ENCODE results near the gene PDE2A. TPM values are rescaled to one million over a fixed set of nuclear protein-coding genes. Genes with fewer than 3 reads are reported as not detected.

PDE2A gene
- total RNA-seq, 1 donor from 2014 or later = 4.0 TPM

GRCh38 chr11:72617080-72617762 lies 57.0 kb downstream of the PDE2A start:
- Mint-ChIP-seq H3K27ac (no peak overlapping the region), H3K27me3 (peaks cover 58% of the 10 kb centered on the region)
- DNase-seq (ENCODE audit: low spot score, unreplicated experiment) = no peak

GRCh38 chr11:72616655-72617054 lies 57.6 kb downstream of the PDE2A start:
- TF ChIP-seq, protein P1, sequence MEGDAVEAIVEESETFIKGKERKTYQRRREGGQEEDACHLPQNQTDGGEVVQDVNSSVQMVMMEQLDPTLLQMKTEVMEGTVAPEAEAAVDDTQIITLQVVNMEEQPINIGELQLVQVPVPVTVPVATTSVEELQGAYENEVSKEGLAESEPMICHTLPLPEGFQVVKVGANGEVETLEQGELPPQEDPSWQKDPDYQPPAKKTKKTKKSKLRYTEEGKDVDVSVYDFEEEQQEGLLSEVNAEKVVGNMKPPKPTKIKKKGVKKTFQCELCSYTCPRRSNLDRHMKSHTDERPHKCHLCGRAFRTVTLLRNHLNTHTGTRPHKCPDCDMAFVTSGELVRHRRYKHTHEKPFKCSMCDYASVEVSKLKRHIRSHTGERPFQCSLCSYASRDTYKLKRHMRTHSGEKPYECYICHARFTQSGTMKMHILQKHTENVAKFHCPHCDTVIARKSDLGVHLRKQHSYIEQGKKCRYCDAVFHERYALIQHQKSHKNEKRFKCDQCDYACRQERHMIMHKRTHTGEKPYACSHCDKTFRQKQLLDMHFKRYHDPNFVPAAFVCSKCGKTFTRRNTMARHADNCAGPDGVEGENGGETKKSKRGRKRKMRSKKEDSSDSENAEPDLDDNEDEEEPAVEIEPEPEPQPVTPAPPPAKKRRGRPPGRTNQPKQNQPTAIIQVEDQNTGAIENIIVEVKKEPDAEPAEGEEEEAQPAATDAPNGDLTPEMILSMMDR (IDR thresholded peaks at IDR 0.05; ENCODE audit: unreplicated experiment) = no peak

More at GRCh38 chr11:72617080-72617762, 57.0 kb downstream of the PDE2A start:
- H3K4me3 Mint-ChIP-seq (ENCODE audit: low read depth) = no peak overlapping the region
- H3K9me3 Mint-ChIP-seq (ENCODE audit: low read depth) = no peaks in the 10 kb centered on the region
- no peaks in the 10 kb centered on the region for H3K36me3 Mint-ChIP-seq (ENCODE audit: insufficient read depth)
- H3K4me1 Mint-ChIP-seq (ENCODE audit: low read depth) = no peaks in the 10 kb centered on the region
- TF ChIP-seq, protein P1 (IDR thresholded peaks at IDR 0.05; ENCODE audit: unreplicated experiment) = no peak

GRCh38 chr11:72615329-72615728 lies 58.9 kb downstream of the PDE2A start:
- Mint-ChIP-seq H3K4me3 (ENCODE audit: low read depth) (no peak overlapping the region), H3K4me1 (ENCODE audit: low read depth) (no peaks in the 10 kb centered on the region), H3K27me3 (peaks cover 68% of the 10 kb centered on the region), H3K27ac (no peak overlapping the region), H3K36me3 (ENCODE audit: insufficient read depth) (no peaks in the 10 kb centered on the region), H3K9me3 (ENCODE audit: low read depth) (no peaks in the 10 kb centered on the region)
- no peak for DNase-seq (ENCODE audit: low spot score, unreplicated experiment)
- TF ChIP-seq, protein P1 (IDR thresholded peaks at IDR 0.05; ENCODE audit: unreplicated experiment) = no peak

More at GRCh38 chr11:72616655-72617054, 57.6 kb downstream of the PDE2A start:
- Mint-ChIP-seq H3K9me3 (ENCODE audit: low read depth) (no peaks in the 10 kb centered on the region), H3K27me3 (peaks cover 61% of the 10 kb centered on the region), H3K4me3 (ENCODE audit: low read depth) (no peak overlapping the region), H3K27ac (no peak overlapping the region), H3K36me3 (ENCODE audit: insufficient read depth) (no peaks in the 10 kb centered on the region), H3K4me1 (ENCODE audit: low read depth) (no peaks in the 10 kb centered on the region)
- DNase-seq (ENCODE audit: low spot score, unreplicated experiment) = no peak

DNA sequence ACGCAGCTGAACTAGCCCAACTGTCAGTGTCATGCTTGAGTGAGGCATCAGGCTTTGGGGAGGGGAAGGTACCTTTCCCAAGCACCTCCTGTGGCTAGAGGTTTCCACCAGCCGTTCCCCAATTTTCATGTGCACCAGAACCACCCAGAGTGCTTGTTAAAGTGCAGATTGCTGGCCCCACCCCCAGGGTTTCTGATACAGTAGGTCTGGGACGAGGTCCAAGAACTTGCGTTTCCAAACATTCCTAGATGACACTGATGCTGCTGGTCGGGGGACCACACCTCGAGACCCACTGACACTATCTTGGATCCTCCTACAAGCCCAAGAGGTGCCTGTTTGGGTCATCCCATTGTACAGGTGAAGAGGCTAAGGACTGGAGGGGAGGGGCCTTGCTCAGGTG lies 59.8 kb downstream of the PDE2A start:
- Mint-ChIP-seq H3K4me1 (ENCODE audit: low read depth) (no peaks in the 10 kb centered on the region), H3K36me3 (ENCODE audit: insufficient read depth) (no peaks in the 10 kb centered on the region), H3K9me3 (ENCODE audit: low read depth) (no peaks in the 10 kb centered on the region), H3K4me3 (ENCODE audit: low read depth) (no peak overlapping the region), H3K27me3 (peaks cover 65% of the 10 kb centered on the region), H3K27ac (no peak overlapping the region)
- TF ChIP-seq, protein P1 (IDR thresholded peaks at IDR 0.05; ENCODE audit: unreplicated experiment) = no peak
- DNase-seq (ENCODE audit: low spot score, unreplicated experiment) = no peak

- no peak overlapping the region for H3K27ac Mint-ChIP-seq
- TF ChIP-seq, protein P1 (IDR thresholded peaks at IDR 0.05; ENCODE audit: unreplicated experiment) = no peak
- no peaks in the 10 kb centered on the region for H3K36me3 Mint-ChIP-seq (ENCODE audit: insufficient read depth)
- H3K27me3 Mint-ChIP-seq = peaks cover 64% of the 10 kb centered on the region
- H3K4me1 Mint-ChIP-seq (ENCODE audit: low read depth) = no peaks in the 10 kb centered on the region
- H3K4me3 Mint-ChIP-seq (ENCODE audit: low read depth) = no peak overlapping the region
- no peak for DNase-seq (ENCODE audit: low spot score, unreplicated experiment)
- no peaks in the 10 kb centered on the region for H3K9me3 Mint-ChIP-seq (ENCODE audit: low read depth)
Measured at GRCh38 chr11:72613977-72614376, 60.2 kb downstream of the PDE2A start.

Data from progenitor cell of endocrine pancreas (in vitro differentiated cells).